ENCODE data around the gene ZNF280C.

Gene ZNF280C

DNA sequence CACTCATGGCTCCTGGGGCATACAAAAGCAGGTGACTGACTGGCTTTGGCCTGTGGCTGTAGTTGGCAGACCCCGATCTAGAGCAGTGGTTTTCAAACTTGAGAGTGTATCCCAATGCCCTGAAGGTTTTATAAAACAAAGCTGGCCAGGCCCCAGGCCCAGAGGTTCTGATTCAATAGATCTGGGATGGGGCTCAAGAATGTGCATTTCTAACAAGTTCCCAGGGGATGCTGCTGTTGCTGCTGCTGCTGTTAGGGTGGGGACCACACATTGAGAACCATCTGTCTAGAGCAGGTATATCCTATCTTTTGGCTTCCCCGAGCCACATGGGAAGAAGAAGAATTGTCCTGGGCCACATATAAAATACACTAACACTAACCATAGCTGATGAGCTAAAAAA, 110.4 kb downstream of the ZNF280C start (continued):
- TF ChIP-seq ZNF571 (tag by site-specific recombination; IDR thresholded peaks at IDR 0.05): no peak
- no peak for TF ChIP-seq ZNF211 (tag by site-specific recombination; IDR thresholded peaks at IDR 0.05; ENCODE audit: low read depth)
- no peak for TF ChIP-seq ZIC2 (tag by site-specific recombination; IDR thresholded peaks at IDR 0.05)
- no peak for TF ChIP-seq ZFP3 (tag by site-specific recombination; IDR thresholded peaks at IDR 0.05; ENCODE audit: low read depth)
- TF ChIP-seq ZEB2 (tag by site-specific recombination; IDR thresholded peaks at IDR 0.05): no peak
- TF ChIP-seq, protein P1, sequence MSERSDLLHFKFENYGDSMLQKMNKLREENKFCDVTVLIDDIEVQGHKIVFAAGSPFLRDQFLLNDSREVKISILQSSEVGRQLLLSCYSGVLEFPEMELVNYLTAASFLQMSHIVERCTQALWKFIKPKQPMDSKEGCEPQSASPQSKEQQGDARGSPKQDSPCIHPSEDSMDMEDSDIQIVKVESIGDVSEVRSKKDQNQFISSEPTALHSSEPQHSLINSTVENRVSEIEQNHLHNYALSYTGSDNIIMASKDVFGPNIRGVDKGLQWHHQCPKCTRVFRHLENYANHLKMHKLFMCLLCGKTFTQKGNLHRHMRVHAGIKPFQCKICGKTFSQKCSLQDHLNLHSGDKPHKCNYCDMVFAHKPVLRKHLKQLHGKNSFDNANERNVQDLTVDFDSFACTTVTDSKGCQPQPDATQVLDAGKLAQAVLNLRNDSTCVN (tag by site-specific recombination; optimal IDR thresholded peaks at IDR 0.05): no peak

DNA sequence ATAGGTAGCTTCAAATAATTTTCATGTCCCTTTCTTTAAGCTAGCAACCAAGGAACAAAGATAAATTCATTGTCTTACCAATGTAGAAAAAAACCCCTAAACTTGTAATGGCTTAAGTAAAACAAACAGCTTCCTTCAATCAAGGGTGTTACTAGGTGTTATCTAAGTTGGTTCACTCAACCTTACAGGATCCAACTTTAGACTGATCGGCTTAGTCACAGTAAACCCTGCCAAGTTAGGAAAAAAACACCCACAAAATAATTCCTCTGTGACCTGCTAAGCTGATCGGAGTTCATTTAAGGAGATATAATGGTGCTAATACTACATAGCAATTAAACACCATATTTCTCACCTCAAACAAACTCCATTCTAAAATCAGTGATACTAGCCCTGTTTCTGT, 113.1 kb downstream of the ZNF280C start:
- H3K4me3 ChIP-seq (ENCODE audit: low read depth, low read length): no peak overlapping the region
- CTCF ChIA-PET: interaction anchor here (0.5 to 1.4 kb wide), 3 partner anchors 38 to 1521 kb away, joined by 3 to 5 read pairs (median 3); no protein-coding TSS in a partner anchor
- POLR2A ChIA-PET: no interaction called here
- no peaks in the 10 kb centered on the region for H3K9me3 ChIP-seq (ENCODE audit: control insufficient read depth, insufficient read depth, low read depth, low read length)
- H3K36me3 ChIP-seq (ENCODE audit: control insufficient read depth in 2 of 2, insufficient read depth in 1 of 2, low read length in 2 of 2): peaks cover 0 to 16% of the 10 kb centered on the region in 2 experiments; a peak in 2 of 3 replicates
- H3K27ac ChIP-seq (ENCODE audit: extremely low read depth, low read depth, low read length): no peak overlapping the region
- H3K4me1 ChIP-seq (ENCODE audit: control insufficient read depth, insufficient read depth, low read length): no peaks in the 10 kb centered on the region
- TF ChIP-seq ZNF157 (tag by site-specific recombination; IDR thresholded peaks at IDR 0.05): no peak
- no peak for TF ChIP-seq FEZF1 (tag by site-specific recombination; IDR thresholded peaks at IDR 0.05)
- TF ChIP-seq, protein P2, sequence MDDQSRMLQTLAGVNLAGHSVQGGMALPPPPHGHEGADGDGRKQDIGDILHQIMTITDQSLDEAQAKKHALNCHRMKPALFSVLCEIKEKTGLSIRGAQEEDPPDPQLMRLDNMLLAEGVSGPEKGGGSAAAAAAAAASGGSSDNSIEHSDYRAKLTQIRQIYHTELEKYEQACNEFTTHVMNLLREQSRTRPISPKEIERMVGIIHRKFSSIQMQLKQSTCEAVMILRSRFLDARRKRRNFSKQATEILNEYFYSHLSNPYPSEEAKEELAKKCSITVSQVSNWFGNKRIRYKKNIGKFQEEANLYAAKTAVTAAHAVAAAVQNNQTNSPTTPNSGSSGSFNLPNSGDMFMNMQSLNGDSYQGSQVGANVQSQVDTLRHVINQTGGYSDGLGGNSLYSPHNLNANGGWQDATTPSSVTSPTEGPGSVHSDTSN (CRISPR knock-in tag; IDR thresholded peaks at IDR 0.05): no peak

Data from HEK293 (cell line).